GM12892 (cell line): ENCODE measurements around the gene KRT37.

Experiments
- POLR2A ChIP-seq: IDR thresholded peaks from 2 replicates; pipeline ENCODE4 v1.6.1; 2011; ENCODE audit warnings: low read depth, low read length, control low read depth
- POLR2AphosphoS5 ChIP-seq: IDR thresholded peaks from 2 replicates; pipeline ENCODE4 v1.6.1; 2011; ENCODE audit warnings: low read depth, low read length, control low read depth
- TAF1 ChIP-seq: IDR thresholded peaks from 2 replicates; pipeline ENCODE4 v1.6.1; 2011; ENCODE audit warnings: low read depth, mild to moderate bottlenecking, control low read depth, low read length, borderline replicate concordance

- TF ChIP-seq TAF1: no peak
- TF ChIP-seq POLR2AphosphoS5: no peak
- no peak for TF ChIP-seq POLR2A
Observed at GRCh38 chr17:41393294-41393693, 31.1 kb downstream of the KRT37 start.
